ENCODE measurements around the gene SLC17A5.

- TF ChIP-seq CTCF (IDR thresholded peaks at IDR 0.05; ENCODE audit: low read length) (no peak), EZH2 (optimal IDR thresholded peaks at IDR 0.05; ENCODE audit: low read depth, low read length) (no peak)
These were observed 1.6 kb upstream of the SLC17A5 start for GRCh38 chr6:73655341-73655917.

All from MM.1S (cell line).